HCT116 (cell line): ENCODE results near the gene GRAMD1C. TPM values are rescaled to one million over a fixed set of nuclear protein-coding genes. Genes with fewer than 3 reads are reported as not detected.

Source experiments
- ATAC-seq: fragments of 200-7000 bp; cut with Tn5 transposase; 2 replicates; pipeline ENCODE4 v1.9.1; 2020; ENCODE audit warnings: mild to moderate bottlenecking, moderate library complexity
- BruUV-seq: library from RNA; stranded (reverse); fragments of 400-500 nt; replicated peaks from 2 replicates; lab custom pipeline; 2021; lab: Mats Ljungman, UMichigan
- CTCF ChIA-PET: fragments of 300-600 bp; sonication (Branson Sonifier 250); formaldehyde crosslinking; loops from one replicate; lab custom pipeline; 2021; ENCODE audit warnings: antibody characterized with exemption; lab: Charles Lee
- POLR2A ChIA-PET: fragments of 300-600, 350-600 bp; sonication (Branson Sonifier 250); formaldehyde crosslinking; loops from one replicate; lab custom pipeline; 2021; ENCODE audit warnings: antibody characterized with exemption; lab: Charles Lee
- RAD21 ChIA-PET, 2 experiments: fragments of 300-600 bp; sonication (Branson Sonifier 250); formaldehyde crosslinking; loops; one replicate each; lab custom pipeline; 2023; ENCODE audit warnings: low total read pairs in 2 of 2; ENCODE audit not compliant: uncharacterized antibody in 2 of 2, unreplicated experiment in 2 of 2, low non-redundant PET in 1 of 2; lab: Charles Lee
- DNase-seq: peaks from one replicate; pipeline ENCODE4 v3.0.0-alpha.2; 2010; ENCODE audit warnings: low read depth, low spot score
- H2AFZ ChIP-seq: fragments of 200-600 bp; shearing (Covaris generic), sonication (generic); 2 replicates; pipeline ENCODE4 v1.6.1; 2017; ENCODE audit warnings: low read depth, mixed run types, mixed read lengths, antibody characterized with exemption, low read length; ENCODE audit not compliant: poor library complexity, severe bottlenecking
- H3K27ac ChIP-seq: 2 replicates; pipeline ENCODE4 v1.5.1; 2012; ENCODE audit warnings: low read depth, low read length
- H3K27me3 ChIP-seq: fragments of 200-600 bp; sonication (generic); 2 replicates; pipeline ENCODE4 v1.6.1; 2016; ENCODE audit warnings: mixed run types, low read length, mixed read lengths; ENCODE audit not compliant: insufficient read depth
- H3K36me3 ChIP-seq, 2 experiments: fragments of 200-500 bp in 1 of 2; fragments of 200-600 bp in 1 of 2; sonication (Bioruptor generic) in 1 of 2; sonication (generic) in 1 of 2; 2 replicates each; pipeline versions ENCODE4 v1.5.1 to v1.6.1; 2014 to 2016; ENCODE audit warnings: low read length in 2 of 2, inconsistent platforms in 1 of 2, mixed read lengths in 1 of 2, mixed run types in 1 of 2; ENCODE audit not compliant: insufficient read depth in 2 of 2, control insufficient read depth in 1 of 2
- H3K4me1 ChIP-seq, 2 experiments: fragments of 200-600 bp in 1 of 2; sonication (generic) in 1 of 2; 2 replicates each; pipeline versions ENCODE4 v1.5.1 to v1.6.1; 2012 to 2017; ENCODE audit warnings: low read length in 2 of 2, inconsistent platforms in 1 of 2, mild to moderate bottlenecking in 1 of 2, mixed read lengths in 1 of 2, mixed run types in 1 of 2, moderate library complexity in 1 of 2; ENCODE audit not compliant: insufficient read depth in 2 of 2, control insufficient read depth in 1 of 2
- H3K4me2 ChIP-seq: fragments of 200-600 bp; sonication (generic); 2 replicates; pipeline ENCODE4 v1.6.1; 2017; ENCODE audit warnings: mixed run types, low read length, mixed read lengths
- H3K4me3 ChIP-seq, 2 experiments: fragments of 200-600 bp in 1 of 2; sonication (generic) in 1 of 2; replicated peaks in 1 of 2; 2 replicates each; pipeline ENCODE4 v1.5.1; 2011 to 2016; ENCODE audit warnings: low read length in 2 of 2, control low read depth in 1 of 2, low read depth in 1 of 2, mild to moderate bottlenecking in 1 of 2, mixed read lengths in 1 of 2, mixed run types in 1 of 2
- H3K79me2 ChIP-seq: fragments of 200-600 bp; sonication (generic); 2 replicates; pipeline ENCODE4 v1.6.1; 2017; ENCODE audit warnings: mild to moderate bottlenecking, mixed run types, low read length, moderate library complexity, mixed read lengths; ENCODE audit not compliant: insufficient read depth
- H3K9ac ChIP-seq: fragments of 200-600 bp; sonication (generic); 2 replicates; pipeline ENCODE4 v1.6.1; 2016; ENCODE audit warnings: low read length, mixed read lengths
- H3K9me2 ChIP-seq: fragments of 200-600 bp; sonication (generic), shearing (Covaris generic); 2 replicates; pipeline ENCODE4 v1.6.1; 2017; ENCODE audit warnings: mixed run types, mild to moderate bottlenecking, moderate library complexity; ENCODE audit not compliant: insufficient read depth
- H3K9me3 ChIP-seq, 2 experiments: fragments of 200-500 bp in 1 of 2; fragments of 200-600 bp in 1 of 2; sonication (Bioruptor generic) in 1 of 2; sonication (generic) in 1 of 2; 2 replicates each; pipeline ENCODE4 v1.6.1; 2014 to 2017; ENCODE audit warnings: low read length in 2 of 2, mixed read lengths in 2 of 2, inconsistent platforms in 1 of 2, low read depth in 1 of 2, mild to moderate bottlenecking in 1 of 2, mixed run types in 1 of 2, moderate library complexity in 1 of 2; ENCODE audit not compliant: control insufficient read depth in 1 of 2, insufficient read depth in 1 of 2
- H4K20me1 ChIP-seq: fragments of 200-600 bp; sonication (generic), shearing (Covaris generic); 2 replicates; pipeline ENCODE4 v1.6.1; 2017; ENCODE audit warnings: mixed run types, mild to moderate bottlenecking, moderate library complexity; ENCODE audit not compliant: insufficient read depth
- EGR1 ChIP-seq: IDR thresholded peaks from 2 replicates; pipeline ENCODE4 v1.6.1; 2012; ENCODE audit warnings: low read depth
- POLR2A ChIP-seq: IDR thresholded peaks from 2 replicates; pipeline ENCODE4 v1.7.0; 2011; ENCODE audit warnings: borderline replicate concordance; ENCODE audit not compliant: insufficient read depth, insufficient read length; ENCODE audit errors: extremely low read depth
- POLR2AphosphoS5 ChIP-seq: IDR thresholded peaks from 2 replicates; pipeline ENCODE4 v1.6.1; 2011; ENCODE audit warnings: mild to moderate bottlenecking, low read depth, low read length, moderate library complexity
- RAD21 ChIP-seq: IDR thresholded peaks from 2 replicates; pipeline ENCODE4 v1.6.1; 2012; ENCODE audit warnings: low read depth, mild to moderate bottlenecking
- intact Hi-C: fragments of 100-400 bp; cut with micrococcal nuclease; formaldehyde crosslinking; loops from 2 replicates; pipeline ENCODE4 v1.10.0; 2022
- total RNA-seq: library from RNA; stranded (reverse); gene quantifications from one replicate; pipeline ENCODE4 v1.2.1, GENCODE V29; 2021; ENCODE audit not compliant: unreplicated experiment
- TF ChIP-seq, protein P1 (sequence below): IDR thresholded peaks from 2 replicates; pipeline ENCODE4 v1.6.1; 2011; ENCODE audit warnings: mild to moderate bottlenecking, low read length, moderate library complexity; ENCODE audit not compliant: insufficient replicate concordance; ENCODE audit errors: extremely low read depth
- TF ChIP-seq, protein P2 (sequence below): IDR thresholded peaks from 2 replicates; pipeline ENCODE4 v1.6.1; 2012; ENCODE audit warnings: low read depth
- TF ChIP-seq, protein P3 (sequence below), 3 experiments: fragments of 200-600 bp in 1 of 3; sonication (generic) in 1 of 3; IDR thresholded peaks in 2 of 3; conservative IDR thresholded peaks in 1 of 3; 2 replicates each; pipeline ENCODE4 v1.5.1; 2012 to 2017; ENCODE audit warnings: low read depth in 2 of 3, low read length in 2 of 3, antibody characterized with exemption in 1 of 3, borderline replicate concordance in 1 of 3, control low read depth in 1 of 3, mild to moderate bottlenecking in 1 of 3, mixed read lengths in 1 of 3, mixed run types in 1 of 3, moderate library complexity in 1 of 3; ENCODE audit not compliant: insufficient read depth in 1 of 3

Gene GRAMD1C
- total RNA-seq, 1 experiment from 2014 or later = 7.9 TPM

DNA sequence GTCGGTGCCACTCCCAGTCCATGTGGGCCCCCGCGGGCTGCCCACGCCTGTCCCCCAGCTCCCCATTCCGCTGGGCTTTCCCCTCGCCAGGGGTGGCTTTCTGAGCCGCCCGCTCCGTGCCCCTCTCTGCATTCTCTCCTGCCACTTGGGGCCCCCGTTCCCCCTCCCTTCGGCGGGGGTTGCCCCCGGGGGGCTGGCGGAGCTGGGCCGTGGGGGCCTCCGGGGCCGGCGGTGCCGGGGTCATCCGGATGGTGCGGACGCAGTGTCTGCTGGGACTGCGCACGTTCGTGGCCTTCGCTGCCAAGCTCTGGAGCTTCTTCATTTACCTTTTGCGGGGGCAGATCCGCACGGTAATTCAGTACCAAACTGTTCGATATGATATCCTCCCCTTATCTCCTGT lies 46.5 kb downstream of the GRAMD1C start:
- Histone ChIP-seq H3K4me1 (no peaks in the 10 kb centered on the region), H4K20me1 (no peaks in the 10 kb centered on the region), H3K27me3 (no peaks in the 10 kb centered on the region), H3K9me2 (no peaks in the 10 kb centered on the region; the same call in 1 of the 2 replicates), H3K79me2 (no peaks in the 10 kb centered on the region), H3K27ac (no peak overlapping the region), H3K4me2 (no peak overlapping the region), H3K9me3 (no peaks in the 10 kb centered on the region), H3K9ac (no peak overlapping the region), H3K36me3 (no peaks in the 10 kb centered on the region), H3K4me3 (no peak overlapping the region), H2AFZ (no peak overlapping the region)
- TF ChIP-seq EGR1 (no peak), POLR2A (no peak), RAD21 (no peak), POLR2AphosphoS5 (no peak)
- TF ChIP-seq, protein P1, sequence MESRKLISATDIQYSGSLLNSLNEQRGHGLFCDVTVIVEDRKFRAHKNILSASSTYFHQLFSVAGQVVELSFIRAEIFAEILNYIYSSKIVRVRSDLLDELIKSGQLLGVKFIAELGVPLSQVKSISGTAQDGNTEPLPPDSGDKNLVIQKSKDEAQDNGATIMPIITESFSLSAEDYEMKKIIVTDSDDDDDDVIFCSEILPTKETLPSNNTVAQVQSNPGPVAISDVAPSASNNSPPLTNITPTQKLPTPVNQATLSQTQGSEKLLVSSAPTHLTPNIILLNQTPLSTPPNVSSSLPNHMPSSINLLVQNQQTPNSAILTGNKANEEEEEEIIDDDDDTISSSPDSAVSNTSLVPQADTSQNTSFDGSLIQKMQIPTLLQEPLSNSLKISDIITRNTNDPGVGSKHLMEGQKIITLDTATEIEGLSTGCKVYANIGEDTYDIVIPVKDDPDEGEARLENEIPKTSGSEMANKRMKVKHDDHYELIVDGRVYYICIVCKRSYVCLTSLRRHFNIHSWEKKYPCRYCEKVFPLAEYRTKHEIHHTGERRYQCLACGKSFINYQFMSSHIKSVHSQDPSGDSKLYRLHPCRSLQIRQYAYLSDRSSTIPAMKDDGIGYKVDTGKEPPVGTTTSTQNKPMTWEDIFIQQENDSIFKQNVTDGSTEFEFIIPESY = no peak
- TF ChIP-seq, protein P2, sequence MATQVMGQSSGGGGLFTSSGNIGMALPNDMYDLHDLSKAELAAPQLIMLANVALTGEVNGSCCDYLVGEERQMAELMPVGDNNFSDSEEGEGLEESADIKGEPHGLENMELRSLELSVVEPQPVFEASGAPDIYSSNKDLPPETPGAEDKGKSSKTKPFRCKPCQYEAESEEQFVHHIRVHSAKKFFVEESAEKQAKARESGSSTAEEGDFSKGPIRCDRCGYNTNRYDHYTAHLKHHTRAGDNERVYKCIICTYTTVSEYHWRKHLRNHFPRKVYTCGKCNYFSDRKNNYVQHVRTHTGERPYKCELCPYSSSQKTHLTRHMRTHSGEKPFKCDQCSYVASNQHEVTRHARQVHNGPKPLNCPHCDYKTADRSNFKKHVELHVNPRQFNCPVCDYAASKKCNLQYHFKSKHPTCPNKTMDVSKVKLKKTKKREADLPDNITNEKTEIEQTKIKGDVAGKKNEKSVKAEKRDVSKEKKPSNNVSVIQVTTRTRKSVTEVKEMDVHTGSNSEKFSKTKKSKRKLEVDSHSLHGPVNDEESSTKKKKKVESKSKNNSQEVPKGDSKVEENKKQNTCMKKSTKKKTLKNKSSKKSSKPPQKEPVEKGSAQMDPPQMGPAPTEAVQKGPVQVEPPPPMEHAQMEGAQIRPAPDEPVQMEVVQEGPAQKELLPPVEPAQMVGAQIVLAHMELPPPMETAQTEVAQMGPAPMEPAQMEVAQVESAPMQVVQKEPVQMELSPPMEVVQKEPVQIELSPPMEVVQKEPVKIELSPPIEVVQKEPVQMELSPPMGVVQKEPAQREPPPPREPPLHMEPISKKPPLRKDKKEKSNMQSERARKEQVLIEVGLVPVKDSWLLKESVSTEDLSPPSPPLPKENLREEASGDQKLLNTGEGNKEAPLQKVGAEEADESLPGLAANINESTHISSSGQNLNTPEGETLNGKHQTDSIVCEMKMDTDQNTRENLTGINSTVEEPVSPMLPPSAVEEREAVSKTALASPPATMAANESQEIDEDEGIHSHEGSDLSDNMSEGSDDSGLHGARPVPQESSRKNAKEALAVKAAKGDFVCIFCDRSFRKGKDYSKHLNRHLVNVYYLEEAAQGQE = no peak
- TF ChIP-seq, protein P3, sequence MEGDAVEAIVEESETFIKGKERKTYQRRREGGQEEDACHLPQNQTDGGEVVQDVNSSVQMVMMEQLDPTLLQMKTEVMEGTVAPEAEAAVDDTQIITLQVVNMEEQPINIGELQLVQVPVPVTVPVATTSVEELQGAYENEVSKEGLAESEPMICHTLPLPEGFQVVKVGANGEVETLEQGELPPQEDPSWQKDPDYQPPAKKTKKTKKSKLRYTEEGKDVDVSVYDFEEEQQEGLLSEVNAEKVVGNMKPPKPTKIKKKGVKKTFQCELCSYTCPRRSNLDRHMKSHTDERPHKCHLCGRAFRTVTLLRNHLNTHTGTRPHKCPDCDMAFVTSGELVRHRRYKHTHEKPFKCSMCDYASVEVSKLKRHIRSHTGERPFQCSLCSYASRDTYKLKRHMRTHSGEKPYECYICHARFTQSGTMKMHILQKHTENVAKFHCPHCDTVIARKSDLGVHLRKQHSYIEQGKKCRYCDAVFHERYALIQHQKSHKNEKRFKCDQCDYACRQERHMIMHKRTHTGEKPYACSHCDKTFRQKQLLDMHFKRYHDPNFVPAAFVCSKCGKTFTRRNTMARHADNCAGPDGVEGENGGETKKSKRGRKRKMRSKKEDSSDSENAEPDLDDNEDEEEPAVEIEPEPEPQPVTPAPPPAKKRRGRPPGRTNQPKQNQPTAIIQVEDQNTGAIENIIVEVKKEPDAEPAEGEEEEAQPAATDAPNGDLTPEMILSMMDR (IDR thresholded peaks at IDR 0.05 in 2 of 3, conservative IDR thresholded peaks at IDR 0.05 in 1 of 3; ENCODE audit: borderline replicate concordance in 1 of 3, insufficient read depth in 1 of 3, low read depth in 2 of 3, low read length in 2 of 3) = no peak
- no peak for ATAC-seq
- no TSS peak for BruUV-seq
- ChIA-PET RAD21 (no interaction called here), CTCF (no interaction called here), POLR2A (no interaction called here)
- intact Hi-C loops = no loop called here
- DNase-seq = no peak
